SK-N-SH treated with all-trans-retinoic acid at 6 μM for 48 hours (cell line): ENCODE results near the gene IGFN1.

ENCODE experiments used
- CREB5 ChIP-seq: fragments of 250-450 bp; sonication (Bioruptor Pico); IDR thresholded peaks from 2 replicates; pipeline ENCODE4 v1.5.1; 2020; ENCODE audit warnings: low read depth, mild to moderate bottlenecking, moderate library complexity
- ZFP30 ChIP-seq: fragments of 450-650 bp; formaldehyde crosslinking; IDR thresholded peaks from 2 replicates; pipeline ENCODE4 v1.5.0; 2022; ENCODE audit warnings: mild to moderate bottlenecking, moderate library complexity

- TF ChIP-seq CREB5 (CRISPR knock-in tag) (no peak), ZFP30 (no peak)
Observed at GRCh38 chr1:201253906-201254624, 63.4 kb downstream of the IGFN1 start.
